PFSK-1 (cell line): Measurements from ENCODE around the gene NT5DC3.

Experiments
- FOXP2 ChIP-seq: optimal IDR thresholded peaks from 2 replicates; pipeline ENCODE3; 2011; ENCODE audit warnings: borderline replicate concordance, control low read depth, inconsistent platforms; ENCODE audit not compliant: insufficient read depth; ENCODE audit errors: extremely low read length, extremely low read depth
- POLR2AphosphoS5 ChIP-seq: IDR thresholded peaks from 2 replicates; pipeline ENCODE4 v1.6.1; 2012; ENCODE audit warnings: low read depth, mild to moderate bottlenecking, control low read depth, low read length, moderate library complexity
- REST ChIP-seq, 2 experiments: IDR thresholded peaks; 2 replicates each; pipeline versions ENCODE4 v1.6.1 to v1.8.0; 2011 to 2012; ENCODE audit warnings: low read depth in 2 of 2, low read length in 2 of 2, control low read depth in 1 of 2, inconsistent platforms in 1 of 2, mild to moderate bottlenecking in 1 of 2, moderate library complexity in 1 of 2; ENCODE audit not compliant: insufficient read depth in 1 of 2
- SIN3A ChIP-seq: IDR thresholded peaks from 2 replicates; pipeline ENCODE4 v1.6.1; 2012; ENCODE audit warnings: mild to moderate bottlenecking, low read length, moderate library complexity, borderline replicate concordance; ENCODE audit not compliant: insufficient read depth
- TAF1 ChIP-seq: IDR thresholded peaks from 2 replicates; pipeline ENCODE4 v1.6.1; 2012; ENCODE audit warnings: low read length, control low read depth, borderline replicate concordance; ENCODE audit not compliant: insufficient read depth

GRCh38 chr12:103827911-103828391, 13.1 kb downstream of the NT5DC3 start:
- TF ChIP-seq POLR2AphosphoS5 (no peak), REST (IDR thresholded peaks at IDR 0.05; ENCODE audit: insufficient read depth in 1 of 2, low read depth in 2 of 2, low read length in 2 of 2) (no peak), SIN3A (no peak), TAF1 (no peak), FOXP2 (no peak)
